ENCODE data around the gene TADA2A.

Gene TADA2A

GRCh38 chr17:37512442-37513068, 105.9 kb downstream of the TADA2A start:
- TF ChIP-seq EZH2phosphoT487 (IDR thresholded peaks at IDR 0.05; ENCODE audit: borderline replicate concordance): no peak
- no peak for TF ChIP-seq CTCF (conservative IDR thresholded peaks at IDR 0.05; ENCODE audit: low read length)
- H3K36me3 ChIP-seq (ENCODE audit: insufficient read depth, low read length): peaks cover 55% of the 10 kb centered on the region

GRCh38 chr17:37513711-37514110, 107.0 kb downstream of the TADA2A start:
- Histone ChIP-seq H3K9ac (ENCODE audit: low read depth, low read length, poor library complexity, severe bottlenecking) (no peak overlapping the region), H3K4me3 (ENCODE audit: low read length, poor library complexity, severe bottlenecking) (no peak overlapping the region), H3K4me1 (ENCODE audit: insufficient read depth, low read length, poor library complexity, severe bottlenecking) (peaks cover 7% of the 10 kb centered on the region), H3K27me3 (ENCODE audit: insufficient read depth, low read length, poor library complexity, severe bottlenecking) (no peaks in the 10 kb centered on the region), H3K9me2 (replicated peaks; ENCODE audit: low read depth, low read length) (no peaks in the 10 kb centered on the region), H3K9me3 (ENCODE audit: insufficient read depth, low read depth, low read length) (no peaks in the 10 kb centered on the region), H2AFZ (ENCODE audit: low read length) (no peak overlapping the region), H4K20me1 (ENCODE audit: insufficient read depth, low read length, poor library complexity, severe bottlenecking) (peaks cover 7% of the 10 kb centered on the region), H3K79me2 (ENCODE audit: insufficient read depth, low read length) (peaks cover 8% of the 10 kb centered on the region; the same call in 1 of the 2 replicates), H3F3A (ENCODE audit: low read depth) (0 out of 2 replicates have a peak, but pooled peaks cover under 1% of the 10 kb centered on the region), H3K36me3 (ENCODE audit: insufficient read depth, low read length) (peaks cover 66% of the 10 kb centered on the region), H3K4me2 (ENCODE audit: low read depth, low read length, poor library complexity, severe bottlenecking) (no peak overlapping the region)
- TF ChIP-seq CTCF (conservative IDR thresholded peaks at IDR 0.05; ENCODE audit: low read length): no peak
- no peak for TF ChIP-seq EZH2phosphoT487 (IDR thresholded peaks at IDR 0.05; ENCODE audit: borderline replicate concordance)

More at GRCh38 chr17:37512442-37513068, 105.9 kb downstream of the TADA2A start:
- Histone ChIP-seq H3K4me3 (ENCODE audit: low read length, poor library complexity, severe bottlenecking) (no peak overlapping the region), H4K20me1 (ENCODE audit: insufficient read depth, low read length, poor library complexity, severe bottlenecking) (peaks cover 7% of the 10 kb centered on the region), H3K9ac (ENCODE audit: low read depth, low read length, poor library complexity, severe bottlenecking) (no peak overlapping the region), H3K9me2 (replicated peaks; ENCODE audit: low read depth, low read length) (no peaks in the 10 kb centered on the region), H3K4me2 (ENCODE audit: low read depth, low read length, poor library complexity, severe bottlenecking) (no peak overlapping the region), H3K79me2 (ENCODE audit: insufficient read depth, low read length) (peaks cover 17% of the 10 kb centered on the region; the same call in 1 of the 2 replicates), H3K9me3 (ENCODE audit: insufficient read depth, low read depth, low read length) (no peaks in the 10 kb centered on the region), H2AFZ (ENCODE audit: low read length) (no peak overlapping the region), H3K4me1 (ENCODE audit: insufficient read depth, low read length, poor library complexity, severe bottlenecking) (no peaks in the 10 kb centered on the region), H3F3A (ENCODE audit: low read depth) (no peaks in the 10 kb centered on the region), H3K27me3 (ENCODE audit: insufficient read depth, low read length, poor library complexity, severe bottlenecking) (no peaks in the 10 kb centered on the region)

DNA sequence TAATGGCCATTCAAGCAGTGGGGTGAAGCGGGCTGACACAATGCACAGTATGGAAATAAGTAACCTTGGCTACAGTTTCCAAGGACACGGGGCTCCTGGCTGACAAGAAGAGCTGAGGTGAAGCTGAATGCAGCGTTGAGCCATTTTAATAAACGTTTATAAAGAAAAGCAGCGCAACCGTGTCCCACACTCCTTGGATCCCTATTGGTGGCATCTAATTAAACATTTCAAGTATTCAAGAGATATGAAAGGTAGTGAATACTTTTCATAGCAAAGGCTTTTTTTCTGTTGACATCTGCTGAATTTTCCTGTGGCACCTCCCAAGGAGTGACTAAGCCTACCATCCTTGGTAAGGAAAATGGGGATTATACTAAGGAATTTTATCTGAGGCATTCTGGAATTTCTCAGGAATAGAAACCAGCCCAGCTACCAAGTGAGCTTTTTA, 109.5 kb downstream of the TADA2A start:
- Histone ChIP-seq H3K9ac (ENCODE audit: low read depth, low read length, poor library complexity, severe bottlenecking) (no peak overlapping the region), H3K4me2 (ENCODE audit: low read depth, low read length, poor library complexity, severe bottlenecking) (no peak overlapping the region), H3K9me3 (ENCODE audit: insufficient read depth, low read depth, low read length) (no peaks in the 10 kb centered on the region), H3K9me2 (replicated peaks; ENCODE audit: low read depth, low read length) (no peaks in the 10 kb centered on the region), H3K27me3 (ENCODE audit: insufficient read depth, low read length, poor library complexity, severe bottlenecking) (no peaks in the 10 kb centered on the region), H3K79me2 (ENCODE audit: insufficient read depth, low read length) (no peaks in the 10 kb centered on the region), H3K4me3 (ENCODE audit: low read length, poor library complexity, severe bottlenecking) (no peak overlapping the region), H3K36me3 (ENCODE audit: insufficient read depth, low read length) (peaks cover 73% of the 10 kb centered on the region), H3K4me1 (ENCODE audit: insufficient read depth, low read length, poor library complexity, severe bottlenecking) (peaks cover 28% of the 10 kb centered on the region), H4K20me1 (ENCODE audit: insufficient read depth, low read length, poor library complexity, severe bottlenecking) (peaks cover 4% of the 10 kb centered on the region), H2AFZ (ENCODE audit: low read length) (no peak overlapping the region), H3F3A (ENCODE audit: low read depth) (peaks cover 11% of the 10 kb centered on the region)
- TF ChIP-seq EZH2phosphoT487 (IDR thresholded peaks at IDR 0.05; ENCODE audit: borderline replicate concordance) (no peak), CTCF (conservative IDR thresholded peaks at IDR 0.05; ENCODE audit: low read length) (no peak)

Data from Loucy (cell line).